ENCODE data around the gene TIMM21. TPM values are rescaled to one million over a fixed set of nuclear protein-coding genes. Genes with fewer than 3 reads are reported as not detected.

Gene TIMM21
- polyA plus RNA-seq, 1 experiment: 52.7 TPM

- CTCF ChIA-PET: interaction anchor here (2.6 to 5.1 kb wide), 2 partner anchors 151 to 360 kb away, joined by 13 to 29 read pairs; no protein-coding TSS in a partner anchor
- H3K27me3 ChIP-seq (ENCODE audit: control insufficient read depth, insufficient read depth, low read length): no peaks in the 10 kb centered on the region
- POLR2A ChIA-PET: no interaction called here
- no peak for TF ChIP-seq CTCF (IDR thresholded peaks at IDR 0.05; ENCODE audit: low read depth, low read length)
- DNase-seq (ENCODE audit: low read depth, low spot score): no peak
- no peak overlapping the region for H3K4me3 ChIP-seq (ENCODE audit: low read depth, low read length)
- H3K27ac ChIP-seq (ENCODE audit: low read depth, low read length): no peak overlapping the region
- no peaks in the 10 kb centered on the region for H3K9me3 ChIP-seq (ENCODE audit: control insufficient read depth, insufficient read depth, low read length)
Measured at GRCh38 chr18:74191577-74191976, 43.3 kb downstream of the TIMM21 start.

GRCh38 chr18:74194691-74195090 lies 46.4 kb downstream of the TIMM21 start:
- Histone ChIP-seq H3K9me3 (ENCODE audit: control insufficient read depth, insufficient read depth, low read length) (no peaks in the 10 kb centered on the region), H3K27me3 (ENCODE audit: control insufficient read depth, insufficient read depth, low read length) (peaks cover 3% of the 10 kb centered on the region), H3K4me3 (ENCODE audit: low read depth, low read length) (no peak overlapping the region), H3K27ac (ENCODE audit: low read depth, low read length) (no peak overlapping the region)
- DNase-seq (ENCODE audit: low read depth, low spot score): no peak
- ChIA-PET CTCF (interaction anchor here (0.6 to 1.3 kb wide), 4 partner anchors 11 to 148 kb away, joined by 3 to 6 read pairs (median 5); no protein-coding TSS in a partner anchor), POLR2A (no interaction called here)
- TF ChIP-seq CTCF (IDR thresholded peaks at IDR 0.05; ENCODE audit: low read depth, low read length): no peak

GRCh38 chr18:74196220-74197119 lies 48.1 kb downstream of the TIMM21 start:
- Histone ChIP-seq H3K27ac (ENCODE audit: low read depth, low read length) (no peak overlapping the region), H3K27me3 (ENCODE audit: control insufficient read depth, insufficient read depth, low read length) (peaks cover 3% of the 10 kb centered on the region), H3K9me3 (ENCODE audit: control insufficient read depth, insufficient read depth, low read length) (no peaks in the 10 kb centered on the region), H3K4me3 (ENCODE audit: low read depth, low read length) (peak overlapping the region; percentile 43)
- ChIA-PET POLR2A (no interaction called here), CTCF (interaction anchor here (0.5 to 4.3 kb wide), 14 partner anchors 14 to 355 kb away, joined by 3 to 60 read pairs (median 4); partner anchors contain the start of gene CNDP2)
- peak; percentile 86 for TF ChIP-seq CTCF (IDR thresholded peaks at IDR 0.05; ENCODE audit: low read depth, low read length)
- DNase-seq (ENCODE audit: low read depth, low spot score): peak; percentile 15

GRCh38 chr18:74197705-74198341 lies 49.5 kb downstream of the TIMM21 start:
- DNase-seq (ENCODE audit: low read depth, low spot score): no peak
- H3K27ac ChIP-seq (ENCODE audit: low read depth, low read length): no peak overlapping the region
- no peak for TF ChIP-seq CTCF (IDR thresholded peaks at IDR 0.05; ENCODE audit: low read depth, low read length)
- no peaks in the 10 kb centered on the region for H3K9me3 ChIP-seq (ENCODE audit: control insufficient read depth, insufficient read depth, low read length)
- ChIA-PET POLR2A (no interaction called here), CTCF (interaction anchor here (0.6 to 4.3 kb wide), 13 partner anchors 36 to 493 kb away, joined by 3 to 60 read pairs (median 3); no protein-coding TSS in a partner anchor)
- H3K27me3 ChIP-seq (ENCODE audit: control insufficient read depth, insufficient read depth, low read length): peaks cover 9% of the 10 kb centered on the region
- H3K4me3 ChIP-seq (ENCODE audit: low read depth, low read length): no peak overlapping the region

Data from AG04450 (cell line).